Activated T-cell treated with anti-CD3 and anti-CD28 coated beads, Interleukin-2, amount 50 U/mL, for 72 hours (primary cell): ENCODE data around the gene MT1G. TPM values are rescaled to one million over a fixed set of nuclear protein-coding genes. Genes with fewer than 3 reads are reported as not detected.
A peak's percentile ranks its signal among the peaks of the same experiment; 100 is the strongest.

Experiments
- ATAC-seq, 2 donors: fragments of 150-1000 bp; cut with Tn5 transposase; replicated peaks in 1 of 2; 2 replicates each; pipeline ENCODE4 v1.10.0; 2021; ENCODE audit warnings: moderate library complexity in 2 of 2, mild to moderate bottlenecking in 1 of 2
- DNase-seq, 2 donors: peaks; one replicate each; pipeline ENCODE4 v3.0.0; 2021 to 2022; ENCODE audit warnings: mixed read lengths in 1 of 2
- H3K27ac Mint-ChIP-seq: one replicate; pipeline ENCODE4 v1.8.0; 2022; ENCODE audit warnings: mild to moderate bottlenecking, moderate library complexity, mixed read lengths
- H3K27me3 Mint-ChIP-seq: one replicate; pipeline ENCODE4 v1.8.0; 2022; ENCODE audit warnings: low read depth, mixed read lengths
- H3K36me3 Mint-ChIP-seq, 2 donors: one replicate each; pipeline ENCODE4 v1.8.0; 2022; ENCODE audit warnings: mixed read lengths in 2 of 2, mild to moderate bottlenecking in 1 of 2; ENCODE audit not compliant: insufficient read depth in 2 of 2
- H3K4me1 Mint-ChIP-seq: one replicate; pipeline ENCODE4 v1.8.0; 2022; ENCODE audit warnings: low read depth, mixed read lengths
- H3K4me3 Mint-ChIP-seq, 2 donors: one replicate each; pipeline ENCODE4 v1.8.0; 2022; ENCODE audit warnings: mild to moderate bottlenecking in 2 of 2, mixed read lengths in 2 of 2, moderate library complexity in 2 of 2
- H3K9me3 Mint-ChIP-seq, 2 donors: one replicate each; pipeline ENCODE4 v1.8.0; 2022; ENCODE audit warnings: mixed read lengths in 2 of 2
- total RNA-seq, 2 donors: library from RNA; stranded (reverse); gene quantifications; one replicate each; pipeline ENCODE4 v1.2.3, GENCODE V29; 2022

Gene MT1G
- total RNA-seq, 2 donors from 2014 or later, result 26.8 to 45.6 TPM

DNA sequence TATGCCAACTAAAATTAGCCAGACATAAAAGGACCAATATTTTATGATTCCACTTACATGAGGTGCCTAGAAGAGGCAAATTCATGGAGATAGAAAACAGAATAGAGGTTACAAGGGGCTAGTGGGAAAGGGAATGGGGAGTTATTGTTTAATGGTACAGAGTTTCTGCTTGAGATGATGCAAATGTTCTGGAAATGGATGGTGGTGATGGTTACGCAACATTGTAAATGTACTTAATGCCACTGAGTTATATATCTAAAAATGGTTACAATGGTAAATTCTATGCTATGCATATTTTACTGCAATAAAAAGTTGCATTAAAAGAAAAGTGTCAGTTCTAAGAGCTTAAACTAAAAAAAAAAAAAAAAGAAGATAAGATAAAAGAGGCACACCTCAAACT, 32.3 kb upstream of the MT1G start:
- DNase-seq (no peak), ATAC-seq (no peak)
- Mint-ChIP-seq H3K36me3 (peaks cover 1 to 2% of the 10 kb centered on the region in 2 donors), H3K4me1 (peaks cover 10% of the 10 kb centered on the region), H3K27ac (no peak overlapping the region), H3K4me3 (no peak overlapping the region), H3K9me3 (peaks cover 0 to 2% of the 10 kb centered on the region in 2 donors), H3K27me3 (no peaks in the 10 kb centered on the region)

GRCh38 chr16:56697456-56698155, 29.7 kb upstream of the MT1G start:
- no peak overlapping the region for H3K27ac Mint-ChIP-seq
- peaks cover 1 to 2% of the 10 kb centered on the region in 2 donors for H3K36me3 Mint-ChIP-seq
- peaks cover 10% of the 10 kb centered on the region for H3K4me1 Mint-ChIP-seq
- H3K27me3 Mint-ChIP-seq, result no peaks in the 10 kb centered on the region
- H3K4me3 Mint-ChIP-seq, result no peak overlapping the region
- DNase-seq (no peak), ATAC-seq (no peak)
- peaks cover 0 to 2% of the 10 kb centered on the region in 2 donors for H3K9me3 Mint-ChIP-seq

- no peak for DNase-seq
- ATAC-seq, result no peak
- no peaks in the 10 kb centered on the region for H3K4me1 Mint-ChIP-seq
- H3K9me3 Mint-ChIP-seq, result peaks cover 0 to 2% of the 10 kb centered on the region in 2 donors
- no peak overlapping the region for H3K27ac Mint-ChIP-seq
- H3K4me3 Mint-ChIP-seq, result no peak overlapping the region
- H3K27me3 Mint-ChIP-seq, result no peaks in the 10 kb centered on the region
- peaks cover 1 to 2% of the 10 kb centered on the region in 2 donors for H3K36me3 Mint-ChIP-seq
These were observed 27.4 kb upstream of the MT1G start for GRCh38 chr16:56695246-56695645.

DNA sequence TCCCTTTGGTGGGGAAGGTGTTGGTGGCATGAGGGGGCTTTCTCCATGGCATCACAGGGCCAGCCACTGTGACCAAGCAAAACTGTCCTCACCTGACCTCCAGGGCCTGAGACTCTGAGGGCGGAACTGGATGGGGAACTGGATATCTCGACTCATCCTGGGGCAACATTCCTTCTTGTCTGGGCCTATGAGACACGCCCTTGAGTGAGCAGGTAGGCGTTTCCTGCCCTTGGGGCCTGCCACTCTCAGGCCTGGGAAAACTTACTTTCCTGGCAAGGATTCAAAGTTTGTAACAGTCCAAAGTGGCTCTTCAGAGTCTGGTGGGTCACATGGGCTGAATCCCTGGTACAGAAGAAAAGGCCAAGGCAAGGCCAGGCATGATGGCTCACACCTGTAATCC, 24.0 kb upstream of the MT1G start:
- H3K4me3 Mint-ChIP-seq, result no peak overlapping the region
- ATAC-seq, result no peak
- no peaks in the 10 kb centered on the region for H3K9me3 Mint-ChIP-seq
- H3K4me1 Mint-ChIP-seq, result no peaks in the 10 kb centered on the region
- peaks cover under 1 to 2% of the 10 kb centered on the region in 2 donors for H3K36me3 Mint-ChIP-seq
- no peaks in the 10 kb centered on the region for H3K27me3 Mint-ChIP-seq
- DNase-seq, result no peak
- no peak overlapping the region for H3K27ac Mint-ChIP-seq

GRCh38 chr16:56690420-56691122, 22.7 kb upstream of the MT1G start:
- Mint-ChIP-seq H3K27me3 (no peaks in the 10 kb centered on the region), H3K36me3 (peaks cover 4 to 6% of the 10 kb centered on the region in 2 donors), H3K9me3 (no peaks in the 10 kb centered on the region), H3K4me3 (no peak overlapping the region), H3K27ac (no peak overlapping the region), H3K4me1 (no peaks in the 10 kb centered on the region)
- no peak for DNase-seq
- ATAC-seq, result no peak

- Mint-ChIP-seq H3K27me3 (no peaks in the 10 kb centered on the region), H3K9me3 (no peaks in the 10 kb centered on the region), H3K27ac (no peak overlapping the region), H3K4me3 (no peak overlapping the region), H3K4me1 (peaks cover 3% of the 10 kb centered on the region), H3K36me3 (peaks cover 4 to 6% of the 10 kb centered on the region in 2 donors)
- no peak for DNase-seq
- no peak for ATAC-seq
These were observed 21.3 kb upstream of the MT1G start for GRCh38 chr16:56689171-56689570.

DNA sequence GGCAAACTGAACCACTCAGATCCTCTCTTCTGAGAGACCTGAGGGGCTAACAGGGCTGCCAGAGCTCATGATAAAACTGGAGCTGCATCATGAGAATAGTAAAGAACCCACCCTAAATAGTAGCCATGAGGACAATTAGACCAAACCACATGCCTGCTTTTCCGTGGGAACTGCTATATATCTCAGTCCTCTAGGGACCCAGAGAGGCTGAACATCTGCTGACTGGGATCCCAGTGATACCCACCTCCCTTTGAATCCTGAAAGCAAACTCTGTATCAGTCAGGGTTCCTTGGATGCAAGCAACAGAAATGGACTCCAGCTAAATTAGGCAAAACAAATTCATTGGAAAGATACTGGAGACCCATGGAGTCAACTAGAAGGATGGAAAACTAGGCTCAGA, 20.9 kb upstream of the MT1G start:
- H3K27ac Mint-ChIP-seq, result no peak overlapping the region
- H3K27me3 Mint-ChIP-seq, result no peaks in the 10 kb centered on the region
- H3K4me3 Mint-ChIP-seq, result no peak overlapping the region
- DNase-seq (no peak), ATAC-seq (no peak)
- no peaks in the 10 kb centered on the region for H3K9me3 Mint-ChIP-seq
- H3K36me3 Mint-ChIP-seq, result peaks cover 4 to 6% of the 10 kb centered on the region in 2 donors
- H3K4me1 Mint-ChIP-seq, result peaks cover 8% of the 10 kb centered on the region

- Mint-ChIP-seq H3K27me3 (no peaks in the 10 kb centered on the region), H3K4me1 (peaks cover 26% of the 10 kb centered on the region), H3K36me3 (peaks cover 4 to 6% of the 10 kb centered on the region in 2 donors), H3K4me3 (no peak overlapping the region), H3K27ac (no peak overlapping the region), H3K9me3 (no peaks in the 10 kb centered on the region)
- ATAC-seq (no peak), DNase-seq (no peak)
These were observed 18.9 kb upstream of the MT1G start for GRCh38 chr16:56686758-56687157.

- H3K4me1 Mint-ChIP-seq, result peaks cover 32% of the 10 kb centered on the region
- no peak overlapping the region for H3K27ac Mint-ChIP-seq
- peaks cover 4 to 6% of the 10 kb centered on the region in 2 donors for H3K36me3 Mint-ChIP-seq
- DNase-seq, result no peak
- H3K27me3 Mint-ChIP-seq, result no peaks in the 10 kb centered on the region
- H3K4me3 Mint-ChIP-seq, result no peak overlapping the region
- no peak for ATAC-seq
- H3K9me3 Mint-ChIP-seq, result no peaks in the 10 kb centered on the region
These were observed 17.2 kb upstream of the MT1G start for GRCh38 chr16:56684926-56685590.

DNA sequence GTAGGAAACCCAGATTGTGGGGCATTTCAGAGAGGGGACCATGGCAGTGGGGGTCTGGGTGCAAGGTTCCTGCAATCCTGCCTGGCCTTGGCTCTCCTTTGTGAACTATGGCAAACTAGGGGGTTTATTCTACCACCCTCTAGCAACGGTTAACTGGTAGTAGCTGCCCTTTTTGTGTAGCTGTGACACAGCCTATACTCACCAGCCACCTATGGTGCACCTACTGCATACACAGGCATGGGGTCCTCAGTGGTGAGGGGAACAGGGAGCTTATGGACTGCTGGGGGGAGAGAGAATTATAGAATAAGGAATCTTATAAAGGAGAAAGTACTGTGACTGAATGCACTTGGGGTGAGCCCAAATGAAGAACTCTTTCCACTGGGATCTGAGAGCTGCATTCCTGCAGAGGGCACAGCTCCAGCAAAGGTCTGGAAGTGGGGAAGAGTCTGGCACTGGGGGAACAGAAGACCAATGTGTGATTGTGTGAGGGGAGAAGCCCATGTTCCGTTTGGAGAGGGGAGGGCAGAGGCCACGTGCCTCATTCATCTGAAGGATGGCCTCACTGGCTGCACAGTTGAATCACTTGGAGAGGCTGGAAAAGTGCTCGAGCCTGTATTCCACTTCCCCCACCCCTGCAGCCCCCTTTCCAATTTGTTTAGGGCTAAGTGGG, 16.5 kb upstream of the MT1G start:
- DNase-seq, result no peak
- H3K27ac Mint-ChIP-seq, result no peak overlapping the region
- no peaks in the 10 kb centered on the region for H3K9me3 Mint-ChIP-seq
- peaks cover 38% of the 10 kb centered on the region for H3K4me1 Mint-ChIP-seq
- no peak for ATAC-seq
- peaks cover 4 to 6% of the 10 kb centered on the region in 2 donors for H3K36me3 Mint-ChIP-seq
- H3K27me3 Mint-ChIP-seq, result no peaks in the 10 kb centered on the region
- peak overlapping the region; percentile 94 to 96 for H3K4me3 Mint-ChIP-seq

- H3K36me3 Mint-ChIP-seq, result peaks cover 4 to 6% of the 10 kb centered on the region in 2 donors
- peak overlapping the region; percentile 94 to 96 for H3K4me3 Mint-ChIP-seq
- H3K4me1 Mint-ChIP-seq, result peaks cover 38% of the 10 kb centered on the region
- no peaks in the 10 kb centered on the region for H3K27me3 Mint-ChIP-seq
- no peak overlapping the region for H3K27ac Mint-ChIP-seq
- no peaks in the 10 kb centered on the region for H3K9me3 Mint-ChIP-seq
- no peak for ATAC-seq
- no peak for DNase-seq
These were observed 15.7 kb upstream of the MT1G start for GRCh38 chr16:56683424-56684172.

DNA sequence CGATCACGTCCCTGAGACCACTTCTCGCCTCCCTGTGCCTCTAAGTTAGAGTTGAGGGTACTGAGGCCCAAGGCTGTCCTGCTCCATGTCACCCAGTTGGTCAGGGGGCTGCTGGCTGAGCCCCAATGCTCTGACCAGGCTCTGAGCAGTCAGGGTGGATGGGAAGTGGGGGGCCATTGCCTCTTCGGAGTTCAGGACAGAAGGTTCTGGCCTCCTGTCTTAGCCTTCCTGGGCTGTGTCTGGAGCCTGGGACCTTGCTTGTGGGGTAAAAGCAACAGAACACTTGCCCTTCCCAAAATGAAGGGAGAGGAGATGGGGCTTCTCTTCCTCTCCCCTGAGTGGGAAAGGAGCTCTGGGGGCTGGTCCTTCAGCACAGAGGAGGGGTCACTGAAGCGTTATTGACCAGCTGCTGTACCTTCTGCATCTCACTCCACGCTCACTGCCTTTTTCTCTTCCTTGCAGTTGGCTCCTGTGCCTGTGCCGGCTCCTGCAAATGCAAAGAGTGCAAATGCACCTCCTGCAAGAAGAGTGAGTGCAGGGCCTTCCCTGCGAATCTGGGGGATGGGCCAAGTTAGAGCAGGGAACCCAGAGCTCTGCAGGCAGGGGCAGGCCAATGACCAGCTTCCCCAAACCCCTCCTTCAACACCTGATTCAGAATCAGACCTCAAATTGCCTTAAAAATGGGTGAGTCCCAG, 15.0 kb upstream of the MT1G start:
- DNase-seq, result no peak

More for the DNA sequence above, 15.0 kb upstream of the MT1G start:
- peak; percentile 4 to 8 for ATAC-seq
- peaks cover 4 to 6% of the 10 kb centered on the region in 2 donors for H3K36me3 Mint-ChIP-seq
- H3K9me3 Mint-ChIP-seq, result no peaks in the 10 kb centered on the region
- H3K27ac Mint-ChIP-seq, result peak overlapping the region; percentile 93
- no peaks in the 10 kb centered on the region for H3K27me3 Mint-ChIP-seq
- peaks cover 38% of the 10 kb centered on the region for H3K4me1 Mint-ChIP-seq
- H3K4me3 Mint-ChIP-seq, result peak overlapping the region; percentile 94 to 96
